GM19035 (cell line): Measurements from ENCODE around the gene IFNK.

Experiments
- ATAC-seq: cut with Tn5 transposase; IDR thresholded peaks from one replicate; pipeline ENCODE4 v1.9.1; 2021; ENCODE audit not compliant: unreplicated experiment

Gene IFNK

GRCh38 chr9:27510780-27511179 is 13.3 kb upstream of the IFNK start:
- ATAC-seq = no peak

GRCh38 chr9:27511771-27512170 is 12.3 kb upstream of the IFNK start:
- ATAC-seq = no peak

GRCh38 chr9:27514551-27514950 is 9.5 kb upstream of the IFNK start:
- ATAC-seq = no peak

- ATAC-seq = no peak
These were observed 6.1 kb upstream of the IFNK start for GRCh38 chr9:27518006-27518405.

- ATAC-seq = no peak
These were observed 5.3 kb upstream of the IFNK start for GRCh38 chr9:27518809-27519208.

GRCh38 chr9:27519466-27520465 is 4.3 kb upstream of the IFNK start:
- no peak for ATAC-seq

- ATAC-seq = no peak
These were observed 3.1 kb upstream of the IFNK start for GRCh38 chr9:27520986-27521385.

GRCh38 chr9:27523141-27523540 is 949 bp upstream of the IFNK start:
- no peak for ATAC-seq

GRCh38 chr9:27527702-27528075 is 3.6 kb downstream of the IFNK start:
- ATAC-seq = no peak

GRCh38 chr9:27528076-27528885 is 4.2 kb downstream of the IFNK start:
- ATAC-seq = peak; percentile 38

GRCh38 chr9:27528886-27529315 is 4.8 kb downstream of the IFNK start:
- ATAC-seq = peak; percentile 38

- ATAC-seq = peak; percentile 82
These were observed 5.5 kb downstream of the IFNK start, which contains the start of gene MOB3B for GRCh38 chr9:27529316-27530278. Gene MOB3B, minus strand, starts transcription at chr9:27529814. Its CDS starts 74,264 bp downstream, at chr9:27455550.

- ATAC-seq = no peak
These were observed 7.0 kb downstream of the IFNK start for GRCh38 chr9:27530915-27531755.

GRCh38 chr9:27532046-27532445 is 8.0 kb downstream of the IFNK start:
- no peak for ATAC-seq

- ATAC-seq = no peak
These were observed 9.2 kb downstream of the IFNK start for GRCh38 chr9:27533311-27533710.

- no peak for ATAC-seq
These were observed 10.0 kb downstream of the IFNK start for GRCh38 chr9:27534131-27534530.

- ATAC-seq = no peak
These were observed 10.6 kb downstream of the IFNK start for GRCh38 chr9:27534658-27535209.

- ATAC-seq = peak; percentile 37
These were observed 11.6 kb downstream of the IFNK start for GRCh38 chr9:27535701-27536118.

GRCh38 chr9:27536168-27536567 is 12.1 kb downstream of the IFNK start:
- no peak for ATAC-seq
